Caco-2 (cell line): ENCODE data around the gene PSTPIP1. TPM values are rescaled to one million over a fixed set of nuclear protein-coding genes. Genes with fewer than 3 reads are reported as not detected.

ENCODE experiments used
- BruUV-seq: library from RNA; stranded (reverse); fragments of 400-500 nt; replicated peaks from 2 replicates; lab custom pipeline; 2021; lab: Mats Ljungman, UMichigan
- CTCF ChIA-PET: fragments of 300-600 bp; sonication (Branson Sonifier 250); formaldehyde crosslinking; loops from one replicate; lab custom pipeline; 2022; ENCODE audit warnings: antibody characterized with exemption; lab: Charles Lee
- POLR2A ChIA-PET: fragments of 300-600 bp; sonication (Branson Sonifier 250); formaldehyde crosslinking; loops from one replicate; lab custom pipeline; 2022; ENCODE audit warnings: antibody characterized with exemption; lab: Charles Lee
- DNase-seq, 2 experiments: peaks; one replicate each; pipeline versions ENCODE4 v3.0.0 to v3.0.0-alpha.2; 2020 to 2022
- H3K27me3 ChIP-seq: replicated peaks from 2 replicates; pipeline ENCODE4 v1.6.0; 2011; ENCODE audit warnings: low read length; ENCODE audit not compliant: control insufficient read depth, insufficient read depth
- H3K36me3 ChIP-seq: 2 replicates; pipeline ENCODE4 v1.5.1; 2011; ENCODE audit warnings: low read length; ENCODE audit not compliant: control insufficient read depth, insufficient read depth
- H3K4me1 ChIP-seq: fragments of 250-450 bp; sonication (Bioruptor Pico); 2 replicates; pipeline ENCODE4 v1.5.1; 2020; ENCODE audit warnings: mild to moderate bottlenecking
- H3K4me3 ChIP-seq: 2 replicates; pipeline ENCODE4 v1.5.1; 2011; ENCODE audit warnings: low read depth, mild to moderate bottlenecking, control low read depth, low read length
- H3K9me3 ChIP-seq: fragments of 250-450 bp; sonication (Bioruptor Pico); 2 replicates; pipeline ENCODE4 v1.5.1; 2020; ENCODE audit warnings: mild to moderate bottlenecking, moderate library complexity
- H3K27ac Mint-ChIP-seq: one replicate; pipeline ENCODE4 v1.8.0; 2022; ENCODE audit warnings: mixed read lengths; ENCODE audit not compliant: unreplicated experiment
- H3K27me3 Mint-ChIP-seq: one replicate; pipeline ENCODE4 v1.8.0; 2022; ENCODE audit warnings: mixed read lengths; ENCODE audit not compliant: insufficient read depth, unreplicated experiment
- H3K36me3 Mint-ChIP-seq: one replicate; pipeline ENCODE4 v1.8.0; 2022; ENCODE audit warnings: mild to moderate bottlenecking, mixed read lengths; ENCODE audit not compliant: insufficient read depth, unreplicated experiment
- H3K4me1 Mint-ChIP-seq: one replicate; pipeline ENCODE4 v1.8.0; 2022; ENCODE audit warnings: low read depth, mixed read lengths; ENCODE audit not compliant: unreplicated experiment
- H3K4me3 Mint-ChIP-seq: one replicate; pipeline ENCODE4 v1.8.0; 2022; ENCODE audit warnings: mild to moderate bottlenecking, moderate library complexity, mixed read lengths; ENCODE audit not compliant: unreplicated experiment
- H3K9me3 Mint-ChIP-seq: one replicate; pipeline ENCODE4 v1.8.0; 2022; ENCODE audit warnings: mixed read lengths; ENCODE audit not compliant: unreplicated experiment
- intact Hi-C: fragments of 100-400 bp; cut with micrococcal nuclease; formaldehyde crosslinking; loops from one replicate; pipeline ENCODE4 v1.10.0; 2022; ENCODE audit not compliant: unreplicated experiment
- total RNA-seq: library from RNA; stranded (reverse); gene quantifications from 2 replicates; pipeline ENCODE4 v1.2.3, GENCODE V29; 2022
- TF ChIP-seq, protein P1 (sequence below), 2 experiments: fragments of 200-600 bp in 1 of 2; IDR thresholded peaks; 1 replicate in 1 of 2; 2 replicates in 1 of 2; pipeline versions ENCODE4 v1.5.1 to v1.8.0; 2011 to 2022; ENCODE audit warnings: antibody characterized with exemption in 1 of 2, control low read depth in 1 of 2, inconsistent platforms in 1 of 2, low read depth in 1 of 2, low read length in 1 of 2, mild to moderate bottlenecking in 1 of 2, moderate library complexity in 1 of 2; ENCODE audit not compliant: insufficient read depth in 1 of 2, severe bottlenecking in 1 of 2, unreplicated experiment in 1 of 2

PSTPIP1 gene
- total RNA-seq, 1 experiment from 2014 or later = not detected

DNA sequence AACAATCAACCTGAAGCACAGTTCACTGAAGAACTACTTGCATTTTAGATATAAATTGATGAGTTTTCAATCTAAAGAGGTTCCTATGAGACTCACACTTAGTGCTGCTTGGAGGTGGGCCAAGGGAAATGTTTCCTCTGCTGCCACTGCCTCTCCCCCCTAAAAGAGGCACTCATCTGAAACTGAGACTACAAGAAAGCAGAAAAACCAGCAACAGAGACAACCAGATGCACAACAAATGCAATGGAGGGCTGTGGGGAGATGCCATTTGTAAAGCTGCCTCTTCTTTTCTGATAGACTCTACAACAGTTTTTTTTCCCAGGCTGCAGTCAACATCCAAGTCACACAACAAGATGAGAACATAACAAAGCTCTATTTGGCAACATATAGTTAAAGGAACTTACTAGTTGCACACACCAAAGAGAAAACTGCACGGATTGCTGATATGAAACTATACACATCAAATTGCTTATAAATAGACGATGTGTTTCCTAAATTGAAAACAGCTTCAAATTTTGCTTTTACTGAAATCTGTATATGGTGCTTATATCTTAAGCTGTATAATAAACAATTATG is 64.9 kb downstream of the PSTPIP1 start:
- no peaks in the 10 kb centered on the region for H3K27me3 ChIP-seq
- H3K4me3 ChIP-seq = no peak overlapping the region
- Mint-ChIP-seq H3K4me1 (peaks cover 32% of the 10 kb centered on the region), H3K4me3 (no peak overlapping the region), H3K36me3 (peaks cover 4% of the 10 kb centered on the region), H3K27ac (no peak overlapping the region), H3K9me3 (no peaks in the 10 kb centered on the region), H3K27me3 (no peaks in the 10 kb centered on the region)
- ChIA-PET CTCF (no interaction called here), POLR2A (no interaction called here)
- intact Hi-C loops = no loop called here
- no peak for DNase-seq
- TF ChIP-seq, protein P1, sequence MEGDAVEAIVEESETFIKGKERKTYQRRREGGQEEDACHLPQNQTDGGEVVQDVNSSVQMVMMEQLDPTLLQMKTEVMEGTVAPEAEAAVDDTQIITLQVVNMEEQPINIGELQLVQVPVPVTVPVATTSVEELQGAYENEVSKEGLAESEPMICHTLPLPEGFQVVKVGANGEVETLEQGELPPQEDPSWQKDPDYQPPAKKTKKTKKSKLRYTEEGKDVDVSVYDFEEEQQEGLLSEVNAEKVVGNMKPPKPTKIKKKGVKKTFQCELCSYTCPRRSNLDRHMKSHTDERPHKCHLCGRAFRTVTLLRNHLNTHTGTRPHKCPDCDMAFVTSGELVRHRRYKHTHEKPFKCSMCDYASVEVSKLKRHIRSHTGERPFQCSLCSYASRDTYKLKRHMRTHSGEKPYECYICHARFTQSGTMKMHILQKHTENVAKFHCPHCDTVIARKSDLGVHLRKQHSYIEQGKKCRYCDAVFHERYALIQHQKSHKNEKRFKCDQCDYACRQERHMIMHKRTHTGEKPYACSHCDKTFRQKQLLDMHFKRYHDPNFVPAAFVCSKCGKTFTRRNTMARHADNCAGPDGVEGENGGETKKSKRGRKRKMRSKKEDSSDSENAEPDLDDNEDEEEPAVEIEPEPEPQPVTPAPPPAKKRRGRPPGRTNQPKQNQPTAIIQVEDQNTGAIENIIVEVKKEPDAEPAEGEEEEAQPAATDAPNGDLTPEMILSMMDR (IDR thresholded peaks at IDR 0.05; ENCODE audit: insufficient read depth in 1 of 2, low read depth in 1 of 2, low read length in 1 of 2, severe bottlenecking in 1 of 2, unreplicated experiment in 1 of 2) = no peak
- peaks cover 52% of the 10 kb centered on the region for H3K4me1 ChIP-seq
- no peaks in the 10 kb centered on the region; the same call in 1 of the 2 replicates for H3K36me3 ChIP-seq
- H3K9me3 ChIP-seq = no peaks in the 10 kb centered on the region
- BruUV-seq = no TSS peak

DNA sequence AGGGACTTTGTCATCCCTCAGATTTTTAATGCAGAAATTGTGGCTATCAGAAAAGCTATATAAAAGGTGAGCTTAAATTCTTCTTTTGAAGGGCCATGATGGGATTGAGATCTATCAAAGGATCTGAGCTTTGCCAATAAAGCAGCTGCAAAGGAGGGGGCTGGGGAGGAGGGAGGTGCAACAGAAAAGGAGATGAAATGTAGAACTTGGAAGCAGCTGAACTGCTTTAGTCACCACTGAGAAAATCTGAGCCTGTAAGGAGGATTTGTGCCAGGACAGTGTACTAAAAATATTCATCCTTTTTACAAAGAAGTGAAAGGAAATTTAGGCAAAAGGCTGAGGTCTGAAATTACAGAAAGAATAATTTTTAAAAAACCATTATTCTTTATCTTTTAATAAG is 65.6 kb downstream of the PSTPIP1 start:
- no peak overlapping the region for H3K4me3 ChIP-seq
- H3K4me1 Mint-ChIP-seq = peaks cover 31% of the 10 kb centered on the region
- ChIA-PET POLR2A (no interaction called here), CTCF (interaction anchor here (0.6 kb wide), 1 partner anchor 437 kb away, joined by 3 read pairs; no protein-coding TSS in a partner anchor)
- no peaks in the 10 kb centered on the region for H3K36me3 Mint-ChIP-seq
- H3K4me3 Mint-ChIP-seq = no peak overlapping the region
- H3K27me3 ChIP-seq = no peaks in the 10 kb centered on the region
- H3K36me3 ChIP-seq = no peaks in the 10 kb centered on the region; the same call in 1 of the 2 replicates
- H3K27ac Mint-ChIP-seq = no peak overlapping the region
- intact Hi-C loops = no loop called here
- BruUV-seq = no TSS peak
- no peak for DNase-seq
- H3K27me3 Mint-ChIP-seq = no peaks in the 10 kb centered on the region
- TF ChIP-seq, protein P1 (IDR thresholded peaks at IDR 0.05; ENCODE audit: insufficient read depth in 1 of 2, low read depth in 1 of 2, low read length in 1 of 2, severe bottlenecking in 1 of 2, unreplicated experiment in 1 of 2) = no peak
- H3K4me1 ChIP-seq = peaks cover 50% of the 10 kb centered on the region
- no peaks in the 10 kb centered on the region for H3K9me3 ChIP-seq
- no peaks in the 10 kb centered on the region for H3K9me3 Mint-ChIP-seq

DNA sequence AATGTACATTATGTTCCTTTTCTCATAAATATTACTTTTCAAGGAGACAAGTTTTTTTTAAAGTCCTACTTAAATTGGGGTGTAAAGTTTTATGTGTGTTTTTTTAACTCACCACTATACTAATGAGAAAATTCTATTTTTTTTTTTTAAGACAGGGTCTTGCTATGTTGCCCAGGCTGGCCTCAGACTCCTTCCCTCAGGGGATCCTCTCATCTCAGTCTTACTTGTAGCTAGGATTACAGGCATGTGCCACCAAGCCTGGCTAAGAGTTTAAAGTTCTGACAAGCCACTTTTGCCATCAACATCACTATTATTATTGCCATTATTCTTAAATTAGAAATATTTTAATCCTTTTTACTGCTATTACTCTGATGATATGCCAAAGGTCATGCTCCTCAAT is 68.3 kb downstream of the PSTPIP1 start:
- CTCF ChIA-PET = no interaction called here
- Histone ChIP-seq H3K4me3 (no peak overlapping the region), H3K36me3 (no peaks in the 10 kb centered on the region; the same call in 1 of the 2 replicates), H3K27me3 (no peaks in the 10 kb centered on the region), H3K4me1 (peaks cover 41% of the 10 kb centered on the region), H3K9me3 (no peaks in the 10 kb centered on the region)
- intact Hi-C loops = no loop called here
- peaks cover 41% of the 10 kb centered on the region for H3K4me1 Mint-ChIP-seq
- POLR2A ChIA-PET = no interaction called here
- BruUV-seq = no TSS peak
- H3K27ac Mint-ChIP-seq = no peak overlapping the region
- H3K4me3 Mint-ChIP-seq = no peak overlapping the region
- no peak for DNase-seq
- H3K36me3 Mint-ChIP-seq = peaks cover 12% of the 10 kb centered on the region
- TF ChIP-seq, protein P1 (IDR thresholded peaks at IDR 0.05; ENCODE audit: insufficient read depth in 1 of 2, low read depth in 1 of 2, low read length in 1 of 2, severe bottlenecking in 1 of 2, unreplicated experiment in 1 of 2) = no peak
- no peaks in the 10 kb centered on the region for H3K9me3 Mint-ChIP-seq
- H3K27me3 Mint-ChIP-seq = no peaks in the 10 kb centered on the region
